Subcutaneous abdominal adipose tissue (tissue), 5 donors: ENCODE measurements around the gene SPINDOC.

Experiments
- H3K27ac ChIP-seq: one replicate; pipeline ENCODE4 v1.7.0; 2013; ENCODE audit warnings: low read depth, mild to moderate bottlenecking, inconsistent platforms, low read length, moderate library complexity
- H3K27me3 ChIP-seq, 5 donors: one replicate each; pipeline ENCODE4 v1.7.0; 2013; ENCODE audit warnings: low read length in 5 of 5, inconsistent platforms in 1 of 5; ENCODE audit not compliant: control insufficient read depth in 5 of 5, insufficient read depth in 4 of 5
- H3K36me3 ChIP-seq, 5 donors: one replicate each; pipeline ENCODE4 v1.7.0; 2013; ENCODE audit warnings: low read length in 5 of 5; ENCODE audit not compliant: control insufficient read depth in 5 of 5, insufficient read depth in 5 of 5
- H3K4me1 ChIP-seq, 5 donors: one replicate each; pipeline ENCODE4 v1.7.0; 2013; ENCODE audit warnings: low read length in 5 of 5, mild to moderate bottlenecking in 3 of 5, moderate library complexity in 1 of 5; ENCODE audit not compliant: control insufficient read depth in 5 of 5, insufficient read depth in 5 of 5
- H3K4me3 ChIP-seq, 5 donors: one replicate each; pipeline ENCODE4 v1.7.0; 2013; ENCODE audit warnings: low read length in 5 of 5, low read depth in 1 of 5
- H3K9ac ChIP-seq, 5 donors: one replicate each; pipeline ENCODE4 v1.7.0; 2013; ENCODE audit warnings: low read length in 5 of 5, mild to moderate bottlenecking in 4 of 5, moderate library complexity in 3 of 5
- H3K9me3 ChIP-seq, 5 donors: one replicate each; pipeline ENCODE4 v1.7.0; 2013; ENCODE audit warnings: low read length in 5 of 5; ENCODE audit not compliant: control insufficient read depth in 5 of 5
- donor health status: healthy.
- donor health status: healthy.
- donor health status: healthy.
- donor health status: healthy.
- donor health status: healthy.

SPINDOC gene

DNA sequence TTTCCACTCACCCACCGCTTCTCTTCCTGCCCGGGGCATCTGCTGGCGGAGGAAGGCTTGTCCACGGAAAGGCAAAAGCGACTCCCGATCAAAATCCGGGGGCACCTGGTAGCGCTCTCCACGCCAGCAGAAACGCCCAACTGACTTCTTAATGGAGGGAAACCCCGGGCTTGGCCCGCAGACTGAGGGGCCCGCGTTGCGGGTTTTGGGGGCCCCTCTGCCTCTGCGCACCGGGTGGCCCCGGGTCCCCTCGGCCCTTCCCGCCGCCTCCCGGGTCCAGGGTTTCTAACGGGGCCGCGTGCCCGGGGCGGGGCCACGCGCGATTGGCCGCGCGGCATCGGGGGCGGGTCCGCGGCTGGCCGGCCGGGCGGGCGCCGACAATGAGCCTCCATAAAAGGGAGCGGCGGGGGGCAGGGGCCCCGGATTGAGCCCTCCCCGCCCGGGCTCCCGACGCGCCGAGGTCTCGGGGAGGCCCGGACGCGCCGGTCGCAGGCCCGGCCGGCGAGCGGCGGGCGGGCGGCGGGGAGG lies at the start of gene SPINDOC:
TSS of gene SPINDOC (plus strand) at position 422 of the 528 bp plus-strand sequence. CDS start 231 bp downstream, outside the sequence.
- H3K27me3 ChIP-seq, result no peaks in the 10 kb centered on the region
- H3K4me1 ChIP-seq, result peaks cover 0 to 26% (median 24%) of the 10 kb centered on the region in 5 donors
- H3K36me3 ChIP-seq, result peaks cover 0 to 15% (median 10%) of the 10 kb centered on the region in 5 donors
- H3K27ac ChIP-seq, result no peak within 1 kb of the TSS
- H3K4me3 ChIP-seq, result peak within 1 kb of the TSS; percentile 78 to 96 (median 94)
- no peaks in the 10 kb centered on the region for H3K9me3 ChIP-seq
- H3K9ac ChIP-seq, result peak within 1 kb of the TSS; percentile 35 to 93 (median 89)

DNA sequence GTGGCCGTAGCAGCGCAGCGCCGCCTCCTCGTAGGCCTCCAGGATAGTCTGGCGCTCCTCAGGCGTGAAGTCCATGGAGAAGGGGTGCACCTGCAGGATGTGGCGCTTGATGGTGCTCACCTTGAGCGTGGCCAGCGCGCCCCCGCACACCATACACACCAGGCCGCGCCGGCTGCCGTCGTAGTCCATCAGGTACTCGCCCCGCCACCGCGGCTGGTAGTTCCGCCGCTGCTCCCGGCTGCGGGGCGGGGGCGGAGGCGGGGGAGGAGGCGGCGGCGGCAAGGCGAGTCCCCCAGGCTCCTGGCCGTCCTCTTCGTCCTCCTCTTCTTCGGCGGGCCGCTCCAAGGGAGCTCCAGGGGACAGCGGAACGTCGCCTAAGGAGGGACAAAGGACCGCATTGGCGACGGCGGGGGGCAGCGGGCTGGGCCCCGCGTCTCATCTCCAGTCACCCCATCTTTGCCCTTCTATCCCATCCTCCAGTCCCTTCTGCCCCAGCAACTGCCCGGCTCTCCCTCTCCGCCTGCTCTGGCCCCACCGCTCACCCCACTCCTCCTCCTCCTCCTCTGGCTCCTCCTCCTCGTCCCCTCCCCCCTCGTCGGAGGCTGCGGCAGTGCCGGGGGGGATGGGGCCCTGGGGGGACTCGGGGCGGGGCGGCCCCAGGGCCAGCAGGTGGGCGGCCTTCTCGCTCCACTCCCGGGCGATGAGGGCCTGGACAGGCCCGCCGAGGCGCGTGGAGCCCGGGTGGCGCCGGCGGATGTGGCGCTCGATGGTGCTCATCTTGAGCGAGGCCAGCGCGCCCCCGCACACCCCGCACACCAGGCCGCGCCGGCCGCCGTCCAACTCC lies 49.5 kb upstream of the SPINDOC start:
- H3K27ac ChIP-seq, result no peak overlapping the region
- peaks cover 10 to 19% (median 14%) of the 10 kb centered on the region in 5 donors for H3K36me3 ChIP-seq
- H3K9ac ChIP-seq, result no peak overlapping the region

GRCh38 chr11:63764340-63764678 lies 48.9 kb upstream of the SPINDOC start:
- Histone ChIP-seq H3K9ac (no peak overlapping the region), H3K27ac (no peak overlapping the region), H3K27me3 (no peaks in the 10 kb centered on the region), H3K36me3 (peaks cover 5 to 18% (median 12%) of the 10 kb centered on the region in 5 donors), H3K4me1 (peaks cover 3 to 56% (median 44%) of the 10 kb centered on the region in 5 donors), H3K9me3 (no peaks in the 10 kb centered on the region), H3K4me3 (no peak overlapping the region)

More for the DNA sequence above, 49.5 kb upstream of the SPINDOC start:
- H3K4me3 ChIP-seq, result peak overlapping the region in 4 of 5 donors; percentile 27 to 48 (median 44)
- peaks cover 3 to 54% (median 41%) of the 10 kb centered on the region in 5 donors for H3K4me1 ChIP-seq
- H3K27me3 ChIP-seq, result no peaks in the 10 kb centered on the region
- no peaks in the 10 kb centered on the region for H3K9me3 ChIP-seq

GRCh38 chr11:63764679-63765647 lies 48.3 kb upstream of the SPINDOC start:
- Histone ChIP-seq H3K27me3 (no peaks in the 10 kb centered on the region), H3K4me3 (no peak overlapping the region), H3K36me3 (peaks cover 4 to 18% (median 10%) of the 10 kb centered on the region in 5 donors), H3K9me3 (no peaks in the 10 kb centered on the region), H3K27ac (peak overlapping the region; percentile 23), H3K9ac (peak overlapping the region in 1 of 5 donors; percentile 48), H3K4me1 (peaks cover 3 to 62% (median 50%) of the 10 kb centered on the region in 5 donors)

GRCh38 chr11:63765688-63766241 lies 47.5 kb upstream of the SPINDOC start:
- Histone ChIP-seq H3K36me3 (peaks cover 0 to 10% (median 3%) of the 10 kb centered on the region in 5 donors), H3K4me1 (peaks cover 3 to 68% (median 58%) of the 10 kb centered on the region in 5 donors), H3K27me3 (no peaks in the 10 kb centered on the region), H3K9me3 (no peaks in the 10 kb centered on the region), H3K4me3 (no peak overlapping the region), H3K27ac (peak overlapping the region; percentile 23), H3K9ac (peak overlapping the region in 1 of 5 donors; percentile 48)

GRCh38 chr11:63766531-63767235 lies 46.6 kb upstream of the SPINDOC start:
- H3K9ac ChIP-seq, result peak overlapping the region in 1 of 5 donors; percentile 47
- peaks cover 3 to 68% (median 58%) of the 10 kb centered on the region in 5 donors for H3K4me1 ChIP-seq
- H3K9me3 ChIP-seq, result no peaks in the 10 kb centered on the region
- H3K4me3 ChIP-seq, result peak overlapping the region in 4 of 5 donors; percentile 79 to 82 (median 81)
- H3K27me3 ChIP-seq, result no peaks in the 10 kb centered on the region
- peak overlapping the region; percentile 77 for H3K27ac ChIP-seq
- peaks cover 0 to 5% (median 3%) of the 10 kb centered on the region in 5 donors for H3K36me3 ChIP-seq

DNA sequence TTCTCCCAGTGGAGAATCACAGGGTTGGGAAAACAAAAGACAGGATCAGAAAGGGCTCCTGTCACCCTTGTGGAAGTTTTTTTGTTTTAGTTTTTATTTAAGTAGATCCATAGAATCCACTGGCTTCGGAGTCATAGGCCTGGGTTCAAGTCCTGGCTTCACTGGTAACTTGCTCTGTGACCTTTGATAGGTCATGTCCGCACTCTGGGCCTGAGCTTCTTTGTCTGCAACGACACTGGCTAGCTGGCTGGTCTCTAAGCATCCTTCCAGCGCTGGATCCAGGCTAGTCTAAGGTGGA lies 46.0 kb upstream of the SPINDOC start:
- H3K27ac ChIP-seq, result peak overlapping the region; percentile 77
- H3K4me1 ChIP-seq, result peaks cover 3 to 63% (median 52%) of the 10 kb centered on the region in 5 donors
- H3K27me3 ChIP-seq, result no peaks in the 10 kb centered on the region
- H3K36me3 ChIP-seq, result peaks cover 0 to 5% (median 3%) of the 10 kb centered on the region in 5 donors
- peak overlapping the region; percentile 79 to 87 (median 81) for H3K4me3 ChIP-seq
- H3K9ac ChIP-seq, result peak overlapping the region in 4 of 5 donors; percentile 80 to 93 (median 88)
- H3K9me3 ChIP-seq, result no peaks in the 10 kb centered on the region

GRCh38 chr11:63767565-63768236 lies 45.6 kb upstream of the SPINDOC start:
- H3K27ac ChIP-seq, result peak overlapping the region; percentile 77
- H3K4me3 ChIP-seq, result peak overlapping the region; percentile 79 to 87 (median 81)
- peaks cover 0 to 5% (median 3%) of the 10 kb centered on the region in 5 donors for H3K36me3 ChIP-seq
- H3K9me3 ChIP-seq, result no peaks in the 10 kb centered on the region
- H3K4me1 ChIP-seq, result peaks cover 3 to 59% (median 48%) of the 10 kb centered on the region in 5 donors
- H3K9ac ChIP-seq, result peak overlapping the region; percentile 48 to 93 (median 87)
- no peaks in the 10 kb centered on the region for H3K27me3 ChIP-seq
